ENCODE measurements around the gene SKOR1. TPM values are rescaled to one million over a fixed set of nuclear protein-coding genes. Genes with fewer than 3 reads are reported as not detected.
A peak's percentile ranks its signal among the peaks of the same experiment; 100 is the strongest.

SKOR1 gene
- polyA plus RNA-seq, 1 experiment = 0.02 TPM

GRCh38 chr15:67828969-67829646 lies 3.8 kb downstream of the SKOR1 start:
- Histone ChIP-seq H3K9me3 (ENCODE audit: control insufficient read depth, insufficient read depth, low read length) (peaks cover 10% of the 10 kb centered on the region; the same call in 1 of the 2 replicates), H3K27me3 (ENCODE audit: control insufficient read depth, insufficient read depth, low read length) (peaks cover 92% of the 10 kb centered on the region), H3K27ac (ENCODE audit: low read depth, low read length) (no peak overlapping the region), H3K4me3 (ENCODE audit: low read depth, low read length) (no peak overlapping the region)
- no peak for TF ChIP-seq CTCF (IDR thresholded peaks at IDR 0.05; ENCODE audit: low read depth, low read length)
- POLR2A ChIA-PET = no interaction called here
- CTCF ChIA-PET = no interaction called here
- no peak for DNase-seq (ENCODE audit: low read depth, low spot score)

GRCh38 chr15:67829647-67830504 lies 4.6 kb downstream of the SKOR1 start:
- Histone ChIP-seq H3K27me3 (ENCODE audit: control insufficient read depth, insufficient read depth, low read length) (peaks cover 92% of the 10 kb centered on the region), H3K4me3 (ENCODE audit: low read depth, low read length) (no peak overlapping the region), H3K9me3 (ENCODE audit: control insufficient read depth, insufficient read depth, low read length) (peaks cover 13% of the 10 kb centered on the region; the same call in 1 of the 2 replicates), H3K27ac (ENCODE audit: low read depth, low read length) (no peak overlapping the region)
- CTCF ChIA-PET = interaction anchor here (2.2 kb wide), 1 partner anchor 373 kb away, joined by 7 read pairs; no protein-coding TSS in a partner anchor
- no peak for DNase-seq (ENCODE audit: low read depth, low spot score)
- POLR2A ChIA-PET = no interaction called here
- TF ChIP-seq CTCF (IDR thresholded peaks at IDR 0.05; ENCODE audit: low read depth, low read length) = no peak

DNA sequence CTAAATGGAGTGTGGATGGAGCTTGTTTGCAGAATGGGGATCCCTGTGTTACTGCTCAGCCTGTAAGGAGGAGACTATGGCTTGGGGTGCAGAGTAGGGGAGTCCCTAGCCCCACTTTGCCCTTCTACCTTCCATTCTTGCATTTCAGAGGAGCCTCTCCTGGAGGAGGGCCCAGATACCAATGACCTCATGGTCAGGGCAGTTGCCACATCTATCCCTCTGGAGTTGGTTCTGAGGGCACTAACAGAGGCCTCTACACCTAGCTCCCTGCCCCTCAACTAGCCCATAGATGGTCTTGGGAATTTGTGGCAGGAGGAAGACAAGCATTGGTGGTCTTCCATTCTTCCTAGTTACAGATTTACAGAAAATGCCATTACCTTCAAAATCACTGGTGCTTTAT lies 6.1 kb downstream of the SKOR1 start:
- POLR2A ChIA-PET = interaction anchor here (0.6 kb wide), 1 partner anchor 552 kb away, joined by 6 read pairs; no protein-coding TSS in a partner anchor
- DNase-seq (ENCODE audit: low read depth, low spot score) = no peak
- TF ChIP-seq CTCF (IDR thresholded peaks at IDR 0.05; ENCODE audit: low read depth, low read length) = no peak
- Histone ChIP-seq H3K27ac (ENCODE audit: low read depth, low read length) (no peak overlapping the region), H3K27me3 (ENCODE audit: control insufficient read depth, insufficient read depth, low read length) (peaks cover 91% of the 10 kb centered on the region), H3K4me3 (ENCODE audit: low read depth, low read length) (no peak overlapping the region), H3K9me3 (ENCODE audit: control insufficient read depth, insufficient read depth, low read length) (peaks cover 10% of the 10 kb centered on the region; the same call in 1 of the 2 replicates)
- CTCF ChIA-PET = interaction anchor here (1.2 to 2.2 kb wide), 3 partner anchors 309 to 374 kb away, joined by 4 to 7 read pairs (median 6); no protein-coding TSS in a partner anchor

DNA sequence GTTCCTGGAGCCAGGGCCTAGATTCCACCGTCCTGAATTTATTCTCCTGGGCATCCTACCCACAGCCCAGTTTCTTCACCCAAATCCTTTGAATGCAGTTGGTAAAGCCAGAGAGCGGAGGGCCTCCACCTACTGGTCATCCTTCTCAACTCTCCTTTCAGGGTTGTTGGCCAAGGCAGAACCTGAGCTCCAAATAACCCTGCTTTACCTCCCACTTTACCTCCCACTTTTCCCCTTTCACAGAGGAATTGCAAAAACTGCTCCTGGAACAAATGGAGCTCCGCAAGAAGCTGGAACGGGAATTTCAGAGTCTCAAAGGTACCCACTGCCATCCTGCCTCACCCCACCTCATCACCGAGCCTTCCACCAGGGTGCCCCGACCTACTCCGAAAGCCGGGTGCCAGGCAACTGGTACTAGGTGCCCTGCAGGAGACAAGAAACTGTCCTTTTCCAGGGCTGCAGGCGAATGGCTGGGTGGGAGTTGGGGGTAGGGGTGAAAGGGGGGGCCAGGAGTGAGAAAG lies 6.8 kb downstream of the SKOR1 start:
- ChIA-PET POLR2A (interaction anchor here (0.6 kb wide), 1 partner anchor 552 kb away, joined by 6 read pairs; no protein-coding TSS in a partner anchor), CTCF (interaction anchor here (0.6 to 2.2 kb wide), 8 partner anchors 308 to 375 kb away, joined by 3 to 14 read pairs (median 5); no protein-coding TSS in a partner anchor)
- H3K27me3 ChIP-seq (ENCODE audit: control insufficient read depth, insufficient read depth, low read length) = peaks cover 86% of the 10 kb centered on the region
- peak; percentile 55 for TF ChIP-seq CTCF (IDR thresholded peaks at IDR 0.05; ENCODE audit: low read depth, low read length)
- H3K9me3 ChIP-seq (ENCODE audit: control insufficient read depth, insufficient read depth, low read length) = peaks cover 9% of the 10 kb centered on the region; the same call in 1 of the 2 replicates
- no peak overlapping the region for H3K27ac ChIP-seq (ENCODE audit: low read depth, low read length)
- H3K4me3 ChIP-seq (ENCODE audit: low read depth, low read length) = no peak overlapping the region
- no peak for DNase-seq (ENCODE audit: low read depth, low spot score)

Measured in AG04450 (cell line).